Epithelial cell of esophagus (primary cell): ENCODE results near the gene EIF4EBP2.

Source experiments
- DNase-seq: peaks from one replicate; pipeline ENCODE4 v3.0.0; 2010; ENCODE audit warnings: low read depth
- H3K4me3 ChIP-seq: 2 replicates; pipeline ENCODE4 v1.5.1; 2011; ENCODE audit warnings: mild to moderate bottlenecking, low read length, control low read depth
- CTCF ChIP-seq: IDR thresholded peaks from 2 replicates; pipeline ENCODE4 v1.5.1; 2011; ENCODE audit warnings: low read depth, mild to moderate bottlenecking, low read length, control low read depth, inconsistent platforms; ENCODE audit not compliant: insufficient read depth; ENCODE audit errors: missing control alignments

Gene EIF4EBP2

GRCh38 chr10:70417568-70417967 lies 13.6 kb downstream of the EIF4EBP2 start:
- no peak overlapping the region for H3K4me3 ChIP-seq
- no peak for TF ChIP-seq CTCF
- peak; percentile 30 for DNase-seq

- peak; percentile 35 for DNase-seq
- H3K4me3 ChIP-seq, result no peak overlapping the region
Measured at GRCh38 chr10:70418229-70418628, 14.3 kb downstream of the EIF4EBP2 start.

GRCh38 chr10:70418713-70419112 lies 14.8 kb downstream of the EIF4EBP2 start:
- TF ChIP-seq CTCF, result no peak
- no peak for DNase-seq
- H3K4me3 ChIP-seq, result no peak overlapping the region

More at GRCh38 chr10:70418229-70418628, 14.3 kb downstream of the EIF4EBP2 start:
- TF ChIP-seq CTCF, result no peak

- H3K4me3 ChIP-seq, result no peak overlapping the region
- no peak for DNase-seq
- no peak for TF ChIP-seq CTCF
Measured at GRCh38 chr10:70424320-70424719, 20.4 kb downstream of the EIF4EBP2 start.

GRCh38 chr10:70425096-70425495 lies 21.2 kb downstream of the EIF4EBP2 start:
- H3K4me3 ChIP-seq, result no peak overlapping the region
- no peak for DNase-seq
- no peak for TF ChIP-seq CTCF

GRCh38 chr10:70426823-70427222 lies 22.9 kb downstream of the EIF4EBP2 start:
- DNase-seq, result no peak
- no peak for TF ChIP-seq CTCF
- no peak overlapping the region for H3K4me3 ChIP-seq
